GM08714 (cell line): Measurements from ENCODE around the gene LRRC25.
"Not testable (repeated sequence)": the region's sequence is repeated elsewhere in the genome, so short reads cannot be mapped to it uniquely, and the experiment has no call there.

Experiments
- H3K4me3 ChIP-seq: fragments of 200-500 bp; sonication (Bioruptor generic); 2 replicates; pipeline ENCODE4 v1.5.1; 2014; ENCODE audit warnings: mild to moderate bottlenecking, low read length, inconsistent platforms
- ZNF274 ChIP-seq: IDR thresholded peaks from 2 replicates; pipeline ENCODE4 v1.6.1; 2012; ENCODE audit warnings: mild to moderate bottlenecking, low read depth, low read length

LRRC25 gene

DNA sequence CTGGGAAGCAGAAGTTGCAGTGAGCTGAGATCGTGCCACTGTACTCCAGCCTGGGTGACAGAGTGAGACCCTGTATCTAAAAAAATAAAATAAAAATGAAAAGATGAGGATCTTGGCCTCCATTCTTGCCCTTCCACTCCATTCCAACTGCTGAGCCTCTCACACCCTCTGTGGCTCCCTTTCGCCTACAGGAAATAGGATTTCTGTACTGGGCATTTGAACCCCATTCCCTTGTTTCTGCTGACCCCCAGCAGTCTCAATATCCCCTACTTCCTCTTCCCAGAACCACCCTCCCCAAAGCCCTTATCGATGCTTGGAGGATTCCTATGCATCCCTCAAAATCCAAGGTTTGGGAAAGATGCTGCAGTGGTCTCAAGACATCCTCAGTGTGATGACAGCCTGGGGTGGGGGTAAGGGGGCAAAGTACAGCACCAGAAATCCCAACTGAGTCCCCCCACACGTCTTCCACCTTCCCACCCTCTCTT lies 24.0 kb downstream of the LRRC25 start:
- H3K4me3 ChIP-seq, result no peak overlapping the region; the same call in 1 of the 2 replicates
- TF ChIP-seq ZNF274, result no peak

DNA sequence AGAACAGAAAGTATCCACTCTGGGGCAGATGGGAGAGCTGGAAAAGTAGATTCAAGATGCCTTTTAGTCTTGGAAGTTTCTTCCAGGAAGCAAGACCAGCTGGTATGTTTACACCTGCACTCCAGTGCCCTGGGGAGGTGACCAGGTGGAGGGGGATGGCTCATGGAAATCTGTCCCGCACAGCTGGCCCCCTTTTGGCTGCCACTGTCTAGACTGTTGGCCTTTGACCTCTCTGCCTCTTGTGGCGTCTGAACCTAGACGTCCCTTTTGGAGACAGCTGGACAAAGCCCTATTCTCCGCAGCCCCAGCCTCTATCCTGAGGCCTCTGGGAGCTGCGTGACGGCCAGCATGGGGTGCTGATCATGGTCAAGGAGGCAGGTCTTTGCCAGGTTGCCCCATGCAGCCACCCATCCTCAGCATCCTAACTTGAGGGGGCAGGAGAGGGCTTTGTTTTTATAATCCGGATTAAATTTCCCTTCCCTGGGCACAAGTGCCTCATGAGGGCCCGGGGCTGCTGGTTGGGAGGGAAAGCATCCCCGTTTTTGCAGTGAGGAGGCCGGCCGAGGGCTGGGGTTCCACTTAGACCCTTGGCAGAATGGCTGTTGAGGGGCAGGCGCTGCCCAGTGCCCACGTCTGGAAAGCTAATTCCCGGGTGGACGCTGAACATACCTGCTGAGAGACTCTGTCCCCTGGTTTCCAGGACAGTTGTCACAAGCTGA lies 28.8 kb downstream of the LRRC25 start:
- TF ChIP-seq ZNF274, result no peak
- no peak overlapping the region for H3K4me3 ChIP-seq

GRCh38 chr19:18366021-18366435 lies 31.4 kb downstream of the LRRC25 start:
- TF ChIP-seq ZNF274, result no peak
- H3K4me3 ChIP-seq, result no peak overlapping the region

DNA sequence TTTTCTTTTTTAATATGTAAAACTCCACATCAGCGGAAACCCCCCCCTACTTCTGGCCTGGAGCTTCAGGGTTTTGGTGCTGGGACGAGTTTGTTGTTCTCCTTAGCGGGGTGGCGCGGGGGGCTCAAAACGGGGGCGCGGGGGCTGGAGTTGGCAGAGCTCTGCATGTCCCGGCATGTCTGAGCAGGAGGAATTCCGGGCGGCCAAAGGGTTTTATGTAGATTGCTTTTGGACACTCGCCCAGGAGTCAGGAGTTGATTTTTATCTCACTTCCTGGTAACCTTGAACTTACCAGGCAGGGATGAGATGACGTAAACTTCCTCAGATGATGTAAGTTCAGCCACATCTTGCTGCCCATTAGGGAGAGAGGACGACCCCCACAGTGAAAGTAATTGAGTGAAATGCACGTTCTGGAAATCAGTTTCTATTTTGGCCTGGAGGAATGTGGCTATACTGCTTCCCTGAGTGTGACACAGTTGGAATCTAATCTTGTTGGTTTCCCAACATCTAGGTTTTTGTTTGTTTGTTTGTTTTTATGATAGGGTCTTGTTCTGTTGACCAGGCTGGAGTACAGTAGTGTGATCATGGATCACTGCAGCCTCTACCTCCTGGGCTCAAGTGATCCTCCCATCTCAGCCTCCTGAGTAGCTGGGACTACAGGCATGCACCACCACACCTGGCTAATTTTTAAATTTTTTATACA lies 32.4 kb downstream of the LRRC25 start:
- no peak overlapping the region for H3K4me3 ChIP-seq
- no peak for TF ChIP-seq ZNF274

GRCh38 chr19:18364277-18364825 lies 33.1 kb downstream of the LRRC25 start:
- H3K4me3 ChIP-seq, result not testable (repeated sequence)

- no peak overlapping the region for H3K4me3 ChIP-seq
- no peak for TF ChIP-seq ZNF274
Measured at GRCh38 chr19:18363787-18364186, 33.6 kb downstream of the LRRC25 start.

DNA sequence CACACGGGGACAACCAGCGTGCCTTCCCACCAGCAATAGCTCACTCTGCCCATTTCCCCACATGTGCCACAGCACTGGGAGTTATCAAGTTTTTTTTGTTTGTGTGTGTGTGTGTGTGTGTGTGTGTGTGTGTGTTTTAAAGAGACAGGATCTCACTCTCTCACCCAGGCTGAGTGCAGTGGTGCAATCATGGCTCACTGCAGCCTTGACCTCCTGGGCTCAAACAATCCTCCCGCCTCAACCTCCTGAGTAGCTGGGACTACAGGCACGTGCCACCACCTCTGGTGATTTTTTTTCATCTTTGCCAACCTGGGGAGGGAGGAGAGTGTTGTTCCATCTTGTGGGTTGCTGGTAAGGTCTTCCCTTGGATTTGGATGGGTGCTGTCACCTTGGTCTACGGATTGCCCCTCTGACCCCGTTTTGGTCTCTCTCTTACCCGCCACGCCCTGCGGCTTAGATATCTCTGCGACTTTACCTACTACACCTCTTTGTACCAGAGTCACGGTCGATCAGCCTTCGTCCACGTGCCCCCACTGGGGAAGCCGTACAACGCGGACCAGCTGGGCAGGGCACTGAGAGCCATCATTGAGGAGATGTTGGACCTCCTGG lies 34.4 kb downstream of the LRRC25 start:
- no peak for TF ChIP-seq ZNF274

GRCh38 chr19:18361646-18362045 lies 35.8 kb downstream of the LRRC25 start:
- no peak overlapping the region for H3K4me3 ChIP-seq
- no peak for TF ChIP-seq ZNF274

More for the DNA sequence above, 34.4 kb downstream of the LRRC25 start:
- no peak overlapping the region for H3K4me3 ChIP-seq

DNA sequence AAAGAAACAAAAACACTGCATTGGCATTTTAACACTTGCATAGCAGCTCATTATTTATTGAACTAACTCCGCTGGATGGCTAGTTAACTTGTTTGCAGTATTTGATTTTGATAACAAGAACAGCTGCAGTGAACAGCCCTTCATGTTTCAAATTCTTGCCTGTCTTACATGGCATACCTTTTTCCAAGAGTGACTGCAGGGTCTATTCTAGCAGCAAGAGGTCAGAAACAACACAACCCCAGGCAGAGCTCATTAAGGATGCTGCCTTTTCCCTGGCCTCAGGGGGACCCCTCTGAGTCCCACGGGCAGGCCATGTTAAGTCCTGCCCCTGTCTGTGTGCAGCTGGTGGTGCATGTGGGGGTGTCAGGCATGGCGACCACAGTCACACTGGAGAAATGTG lies 40.4 kb downstream of the LRRC25 start:
- TF ChIP-seq ZNF274, result no peak
- H3K4me3 ChIP-seq, result no peak overlapping the region

DNA sequence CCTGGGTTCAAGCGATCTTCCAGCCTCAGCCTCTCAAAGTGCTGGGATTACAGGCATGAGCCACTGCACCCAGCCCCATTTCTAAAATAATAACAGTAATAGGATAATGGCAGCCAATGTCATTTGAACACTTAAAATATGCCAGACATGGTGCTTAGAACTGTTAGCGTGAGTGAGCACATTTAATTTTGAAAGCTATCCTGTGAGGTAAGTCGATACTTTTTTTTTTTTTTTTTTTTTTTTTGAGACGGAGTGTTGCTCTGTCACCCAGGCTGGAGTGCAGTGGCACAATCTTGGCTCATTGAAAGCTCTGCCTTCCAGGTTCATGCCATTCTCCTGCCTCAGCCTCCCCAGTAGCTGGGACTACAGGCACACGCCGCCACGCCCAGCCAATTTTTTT lies 42.7 kb downstream of the LRRC25 start:
- not testable (repeated sequence) for H3K4me3 ChIP-seq

GRCh38 chr19:18353378-18354005 lies 43.9 kb downstream of the LRRC25 start:
- TF ChIP-seq ZNF274, result no peak
- H3K4me3 ChIP-seq, result no peak overlapping the region

DNA sequence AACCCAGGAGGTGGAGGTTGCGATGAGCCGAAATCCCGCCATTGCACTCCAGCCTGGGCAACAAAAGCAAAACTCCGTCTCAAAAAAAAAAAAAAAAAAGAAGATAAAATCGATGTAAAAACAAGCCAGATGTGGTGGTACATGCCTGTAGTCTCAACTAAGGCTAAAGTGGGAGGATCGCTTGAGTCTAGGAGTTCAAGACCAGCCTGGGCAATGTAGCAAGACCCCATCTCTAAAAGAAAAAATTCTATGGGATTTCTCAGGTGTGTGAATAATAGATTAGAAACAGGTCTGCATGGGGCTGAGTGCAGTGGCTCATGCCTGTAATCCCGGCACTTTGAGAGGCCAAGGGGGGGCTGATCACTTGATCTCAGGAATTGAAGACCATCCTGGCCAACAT lies 45.9 kb downstream of the LRRC25 start:
- no peak overlapping the region for H3K4me3 ChIP-seq
- TF ChIP-seq ZNF274, result no peak

DNA sequence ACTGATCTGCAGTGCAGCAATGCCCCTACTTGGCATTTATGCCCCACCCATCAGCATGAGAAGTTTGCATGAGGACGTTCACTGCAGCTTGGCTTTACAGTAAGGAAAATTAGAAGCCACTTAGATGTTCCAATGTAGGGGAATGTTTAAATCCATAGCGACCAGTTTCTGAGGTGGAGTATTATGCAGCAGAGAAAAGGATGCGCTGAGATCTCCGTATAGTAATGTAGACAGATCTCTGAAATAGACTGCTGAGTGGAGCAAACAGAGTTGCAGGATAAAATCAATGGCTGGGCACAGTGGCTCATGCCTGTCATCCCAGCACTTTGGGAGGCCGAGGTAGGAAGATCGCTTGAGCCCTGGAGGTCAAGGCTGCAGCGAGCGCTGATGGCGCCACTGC lies 46.9 kb downstream of the LRRC25 start:
- TF ChIP-seq ZNF274, result no peak
- no peak overlapping the region for H3K4me3 ChIP-seq

GRCh38 chr19:18349524-18350128 lies 47.8 kb downstream of the LRRC25 start:
- no peak overlapping the region for H3K4me3 ChIP-seq
- TF ChIP-seq ZNF274, result no peak

DNA sequence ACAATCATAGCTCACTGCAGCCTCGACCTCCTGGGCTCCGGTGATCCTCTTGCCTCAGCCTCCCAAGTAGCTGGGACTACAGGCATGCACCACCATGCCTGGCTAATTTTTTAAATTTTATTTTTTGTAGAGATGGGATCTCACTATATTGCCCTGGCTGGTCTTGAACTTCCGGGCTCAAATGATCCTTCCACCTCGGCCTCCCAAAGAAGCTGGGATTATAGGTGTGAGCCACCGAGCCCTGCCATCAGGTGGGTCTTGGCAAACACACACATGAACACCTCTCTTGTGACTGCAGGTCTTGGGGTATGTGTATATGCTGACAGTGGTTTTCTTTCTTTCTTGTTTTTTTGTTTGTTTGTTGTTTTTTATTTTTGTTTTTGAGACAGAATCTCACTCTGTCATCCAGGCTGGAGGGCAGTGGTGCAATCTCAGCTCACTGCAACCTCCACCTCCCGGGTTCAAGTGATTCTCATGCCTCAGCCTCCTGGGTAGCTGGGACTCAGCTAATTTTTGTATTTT lies 48.5 kb downstream of the LRRC25 start:
- H3K4me3 ChIP-seq, result not testable (repeated sequence)
